Hippocampal formation (tissue), 2 donors: ENCODE results near the gene HINFP.
"Not testable (repeated sequence)": the region's sequence is repeated elsewhere in the genome, so short reads cannot be mapped to it uniquely, and the experiment has no call there.

Experiments used
- DNase-seq, 2 donors: peaks; one replicate each; lab custom pipeline; 2025; lab: John Stamatoyannopoulos, UW

HINFP gene

DNA sequence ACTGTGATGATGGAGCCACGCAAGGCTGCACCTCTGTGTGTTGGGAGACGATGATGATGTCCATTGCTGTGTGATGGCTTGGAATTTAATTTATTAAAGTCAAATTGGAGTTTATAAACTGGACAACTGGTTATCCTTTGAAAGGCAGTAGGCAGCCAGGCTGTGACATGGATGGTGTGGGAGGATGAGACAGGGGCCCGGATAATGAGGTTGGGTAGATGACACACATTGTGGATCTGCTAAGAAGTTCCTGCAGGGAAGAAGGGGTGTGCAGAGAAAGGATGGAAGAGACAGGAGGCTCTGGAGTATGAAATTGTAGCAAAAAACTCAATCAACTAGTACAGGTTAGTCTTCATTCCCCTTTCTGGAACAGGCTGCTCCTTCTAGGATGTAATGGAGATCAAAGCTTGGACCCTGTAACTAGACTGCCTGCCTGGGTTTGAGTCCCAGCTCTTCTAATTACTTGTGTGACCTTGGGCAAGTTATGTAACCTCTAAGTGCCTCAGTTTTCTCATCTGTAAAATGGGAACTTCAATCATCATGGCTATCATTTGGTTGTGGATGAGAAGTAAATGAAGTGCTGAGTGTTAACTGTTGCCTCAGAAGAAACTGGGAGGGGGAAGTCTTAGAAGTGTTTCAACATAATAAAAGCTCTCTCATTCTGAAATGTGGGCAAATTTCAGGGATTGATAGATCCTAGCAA, 4.2 kb upstream of the HINFP start:
- DNase-seq: no peak

GRCh38 chr11:119118227-119118626, 3.2 kb upstream of the HINFP start:
- DNase-seq: no peak

GRCh38 chr11:119118946-119119345, 2.4 kb upstream of the HINFP start:
- DNase-seq: no peak

- peak in 1 of 2 donors; percentile 45 for DNase-seq
Observed at GRCh38 chr11:119120639-119121007, 757 bp upstream of the HINFP start.

- DNase-seq: no peak
Observed at GRCh38 chr11:119121811-119122124, 388 bp downstream of the HINFP start.

GRCh38 chr11:119125821-119126220, 4.4 kb downstream of the HINFP start:
- no peak for DNase-seq

- no peak for DNase-seq
Observed at GRCh38 chr11:119126675-119127268, 5.4 kb downstream of the HINFP start.

- DNase-seq: no peak
Observed at GRCh38 chr11:119130662-119131061, 9.3 kb downstream of the HINFP start.

DNA sequence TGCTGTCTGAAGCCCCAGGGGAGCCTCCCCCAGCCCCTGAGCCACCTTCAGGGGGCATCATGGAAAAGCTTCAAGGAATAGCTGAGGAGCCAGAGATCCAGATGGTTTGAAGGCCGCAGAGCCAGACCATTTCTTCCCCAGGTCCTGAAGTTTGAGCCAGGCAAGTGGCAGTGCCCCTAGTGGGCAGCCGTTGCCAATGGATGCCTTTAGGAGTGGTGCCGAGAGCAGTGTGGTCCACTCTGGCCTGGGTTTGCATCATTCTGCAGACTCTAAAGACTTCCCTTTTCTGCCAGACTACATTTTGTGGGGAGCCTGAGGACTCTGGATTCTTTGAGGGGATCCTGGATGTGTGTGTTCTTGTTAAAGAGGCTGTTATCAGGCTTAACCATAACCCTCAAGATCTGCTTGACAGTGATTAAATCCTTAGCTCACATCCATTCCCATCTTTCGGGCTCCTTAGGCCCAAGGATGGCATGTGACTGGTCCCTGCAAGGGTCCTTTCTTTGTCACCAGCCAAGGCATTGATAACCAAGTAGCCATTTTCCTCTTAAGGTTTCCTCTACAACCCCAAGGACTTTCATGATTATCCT, 13.1 kb downstream of the HINFP start:
- no peak for DNase-seq

GRCh38 chr11:119139276-119139675, 17.9 kb downstream of the HINFP start:
- DNase-seq: not testable (repeated sequence)

- peak in 1 of 2 donors; percentile 8 for DNase-seq
Observed at GRCh38 chr11:119144825-119145486, 23.6 kb downstream of the HINFP start.

DNA sequence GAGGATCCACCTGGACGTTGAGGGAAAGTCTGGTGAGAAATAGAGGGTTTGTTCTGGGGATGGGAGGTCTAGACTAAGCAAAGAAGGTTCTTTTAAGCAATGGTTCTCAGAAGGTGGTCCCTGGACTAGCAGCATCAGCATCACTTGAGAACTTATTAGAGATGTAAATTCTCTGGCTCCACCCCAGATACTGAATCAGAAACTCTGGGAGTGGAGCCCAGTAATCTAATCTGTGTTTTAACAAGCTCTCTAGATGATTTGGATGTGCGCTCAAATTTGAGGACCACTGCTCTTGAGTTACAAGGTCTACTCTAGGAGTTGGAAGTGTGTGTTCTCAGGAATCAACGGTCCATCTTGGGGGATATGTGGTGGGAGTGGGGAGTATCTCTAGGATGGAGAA, 24.2 kb downstream of the HINFP start:
- no peak for DNase-seq

GRCh38 chr11:119147604-119148333, 26.4 kb downstream of the HINFP start:
- DNase-seq: no peak

DNA sequence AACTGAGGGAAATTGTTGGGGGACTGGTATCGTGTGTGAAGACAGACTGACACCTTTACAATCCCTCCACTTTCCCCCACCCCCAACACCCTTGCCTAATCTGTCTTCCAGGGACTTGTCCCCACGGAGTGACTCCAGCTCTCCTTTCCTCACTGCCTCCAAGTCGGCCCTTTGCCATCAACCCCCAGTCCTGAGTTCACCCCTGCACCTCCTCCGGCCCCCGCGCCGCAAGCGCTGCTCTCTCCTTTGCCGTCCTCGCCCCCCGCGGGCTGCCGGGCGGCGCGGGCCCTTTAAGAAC, 27.3 kb downstream of the HINFP start:
- no peak for DNase-seq

DNA sequence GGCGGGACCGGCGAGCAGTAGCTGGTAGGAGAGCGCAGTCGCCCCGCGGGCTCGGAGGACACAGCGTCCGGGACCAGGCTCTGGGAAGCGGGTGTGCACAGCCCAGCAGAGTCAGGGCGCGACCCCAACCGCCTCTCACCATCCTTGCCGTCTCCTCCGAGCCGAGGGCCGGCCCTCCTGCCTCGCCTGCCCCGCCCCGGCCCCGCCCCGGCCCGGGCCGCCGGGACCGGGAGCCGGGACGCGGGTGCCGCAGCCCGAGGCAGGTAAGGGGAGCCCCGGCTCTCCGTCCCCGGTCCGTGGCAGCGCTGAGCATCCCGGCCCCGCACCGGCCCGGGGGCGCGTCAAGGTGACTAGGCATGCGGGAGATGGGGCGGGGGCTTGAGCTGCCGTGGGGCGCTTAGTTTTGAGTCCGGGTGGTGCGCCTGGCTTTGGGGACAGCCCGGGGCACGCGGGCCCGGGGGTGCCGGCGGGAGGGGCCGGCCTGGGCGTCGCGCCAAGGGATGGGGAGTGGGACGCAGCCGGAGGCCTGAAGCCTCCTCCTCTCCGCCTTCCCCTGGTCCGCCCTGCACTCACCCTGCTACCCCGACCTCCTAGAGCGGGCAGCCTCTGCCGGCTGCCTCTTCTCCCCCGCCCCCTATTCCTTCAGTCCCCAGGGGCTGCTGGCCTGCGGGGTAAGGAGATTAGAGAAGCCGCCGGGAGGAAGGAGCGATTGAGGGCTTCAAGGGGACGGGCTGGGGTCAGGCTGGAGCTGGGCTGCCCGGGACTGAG, 27.8 kb downstream of the HINFP start, which contains the start of gene ABCG4:
ABCG4 (plus strand) TSS at position 35 of the 768 bp plus-strand sequence. CDS start 914 bp downstream, outside the sequence.
- no peak for DNase-seq

- DNase-seq: no peak
Observed at GRCh38 chr11:119149786-119150275, 28.5 kb downstream of the HINFP start.

DNA sequence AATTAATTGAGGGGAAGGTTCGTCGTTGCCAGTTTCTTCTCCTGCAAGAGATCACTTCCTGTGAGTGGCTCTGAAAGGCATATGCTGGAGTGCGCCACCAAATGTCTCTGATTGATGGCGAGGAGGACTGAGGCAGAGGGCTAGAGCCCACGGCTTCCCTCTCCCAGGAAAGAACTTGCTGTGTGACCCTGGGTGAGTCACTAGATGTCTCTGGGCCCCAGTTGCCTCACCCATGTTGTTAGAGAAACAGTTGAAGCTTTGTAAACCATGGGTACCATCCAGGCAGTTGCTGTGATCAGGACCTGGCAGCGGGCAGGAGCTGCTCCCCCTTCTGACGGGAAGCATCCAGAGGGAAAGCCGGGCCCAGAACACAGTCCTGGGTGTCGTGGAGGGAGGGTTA, 30.7 kb downstream of the HINFP start:
- no peak for DNase-seq

DNA sequence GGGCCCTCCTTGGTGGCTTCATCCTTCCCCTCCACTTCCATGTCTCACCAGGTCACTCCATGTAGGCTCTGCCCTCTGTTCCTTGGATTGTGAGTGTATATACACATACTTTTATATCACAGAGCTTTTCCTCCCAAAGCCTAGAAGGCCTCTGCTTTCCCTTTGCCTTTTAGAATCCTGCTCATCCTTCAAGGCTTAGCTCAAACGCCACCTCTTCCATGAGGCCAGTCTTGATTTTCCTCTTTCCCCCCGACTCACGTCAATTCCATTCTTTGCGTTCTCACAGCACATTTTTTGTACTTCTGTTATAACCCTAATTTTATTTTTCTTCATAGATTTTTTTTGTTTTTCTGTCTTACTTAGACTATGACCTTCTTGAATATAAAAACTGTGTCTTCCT, 31.2 kb downstream of the HINFP start:
- DNase-seq: no peak

DNA sequence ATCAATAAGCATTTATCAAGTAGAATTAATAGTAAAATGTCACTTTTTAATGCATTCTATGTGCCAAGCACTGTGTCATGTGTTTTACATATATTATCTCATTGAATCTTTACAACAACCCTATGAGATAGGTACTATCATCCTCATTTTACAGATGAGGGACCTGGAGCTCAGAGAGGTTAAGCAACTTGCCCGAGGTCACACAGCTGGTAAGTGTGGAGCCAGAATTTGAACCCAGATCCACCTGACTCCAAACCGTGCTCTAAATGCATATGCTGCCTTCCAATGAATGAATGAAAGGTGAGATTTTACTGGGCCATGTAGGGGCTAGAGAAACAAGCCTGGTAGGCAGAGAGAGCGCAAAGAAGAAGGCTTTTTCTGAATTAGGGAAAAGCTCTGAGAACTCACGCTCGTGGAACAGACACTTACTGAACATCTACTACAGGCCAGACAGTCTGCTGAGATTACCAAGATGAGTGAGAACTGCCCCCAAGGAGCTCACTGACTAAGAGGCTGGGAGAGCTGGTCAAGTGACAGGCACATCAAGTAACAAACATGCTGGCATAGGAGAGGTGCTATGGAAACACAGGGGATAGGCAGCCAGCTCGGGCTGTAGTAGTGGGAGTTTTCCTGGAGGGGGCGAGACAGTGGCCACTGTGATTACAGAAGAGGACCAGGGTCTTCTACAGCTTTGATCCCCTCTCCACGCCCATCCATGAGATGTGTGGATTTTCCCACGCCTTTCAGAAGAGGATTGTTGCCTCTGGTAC, 31.9 kb downstream of the HINFP start:
- DNase-seq: no peak

DNA sequence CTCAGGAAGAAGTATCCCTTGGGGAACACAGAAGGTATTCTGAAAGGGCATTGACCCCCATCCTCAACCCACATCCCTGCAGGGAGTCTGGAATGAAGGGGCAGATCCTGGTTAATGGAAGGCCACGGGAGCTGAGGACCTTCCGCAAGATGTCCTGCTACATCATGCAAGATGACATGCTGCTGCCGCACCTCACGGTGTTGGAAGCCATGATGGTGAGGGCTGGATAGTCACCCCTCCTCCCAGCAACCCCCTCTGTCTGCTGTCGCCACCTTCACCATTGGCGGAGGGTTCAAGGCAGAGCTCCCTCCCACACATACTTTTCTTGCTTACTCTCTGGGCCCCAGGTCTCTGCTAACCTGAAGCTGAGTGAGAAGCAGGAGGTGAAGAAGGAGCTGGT, 32.8 kb downstream of the HINFP start:
- DNase-seq: no peak
